HG02840 (cell line): ENCODE results near the gene PRCC.
"Not testable (repeated sequence)": the region's sequence is repeated elsewhere in the genome, so short reads cannot be mapped to it uniquely, and the experiment has no call there.

ENCODE experiments used
- ATAC-seq: cut with Tn5 transposase; IDR thresholded peaks from one replicate; pipeline ENCODE4 v1.9.1; 2021; ENCODE audit warnings: mild to moderate bottlenecking, moderate library complexity, moderate number of reproducible peaks; ENCODE audit not compliant: unreplicated experiment, low FRiP score

PRCC gene

DNA sequence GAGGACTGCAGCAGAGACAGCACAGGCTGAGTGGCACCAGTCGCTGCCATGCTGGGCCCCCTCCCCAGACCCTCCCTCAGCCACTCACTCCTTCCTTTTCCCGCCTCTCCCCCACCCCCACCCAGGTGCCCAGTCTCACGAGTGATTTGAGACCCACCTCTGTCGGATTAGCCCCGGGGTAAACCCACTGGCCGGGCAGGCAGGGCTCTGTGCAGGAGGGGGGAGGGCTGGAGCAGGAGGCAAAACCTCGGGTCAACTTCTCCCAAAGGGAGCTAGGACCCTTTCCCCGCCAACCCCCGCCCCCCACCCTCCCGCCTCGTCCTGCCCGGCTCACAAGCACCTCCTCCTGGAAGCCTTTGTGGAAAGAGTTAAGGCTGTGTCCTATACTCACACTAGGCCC lies 23.0 kb upstream of the PRCC start:
- ATAC-seq = no peak

DNA sequence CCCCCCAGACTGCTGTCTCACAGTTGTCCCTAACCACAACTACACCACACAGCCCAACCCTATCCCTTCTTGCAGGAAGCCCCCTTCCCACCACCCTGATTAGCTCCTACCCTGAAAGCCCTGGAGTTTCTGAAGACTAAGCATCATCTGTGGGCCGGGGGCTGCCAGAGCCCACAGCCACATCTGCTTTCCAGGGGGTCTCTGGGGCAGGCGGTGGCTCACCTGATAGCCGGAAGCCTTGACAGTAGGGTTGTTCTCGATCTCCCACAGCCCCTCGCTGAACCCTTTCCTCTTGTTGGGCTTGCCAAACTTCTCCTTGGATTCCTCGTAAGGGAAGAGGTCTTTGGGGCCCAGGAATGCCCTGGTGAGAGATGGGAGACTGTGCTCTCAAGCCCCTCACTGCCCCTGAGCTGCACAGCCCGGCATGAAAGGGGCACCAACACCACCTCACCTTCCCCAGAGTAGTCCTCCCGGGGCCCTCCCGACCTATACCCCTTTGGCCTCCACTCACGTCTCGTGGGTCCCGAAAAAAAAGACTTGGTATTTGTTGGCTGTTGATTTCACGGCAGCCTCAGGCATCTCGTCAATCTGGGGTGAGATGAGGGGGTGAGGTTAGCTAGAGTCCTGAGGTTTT lies 22.4 kb upstream of the PRCC start:
- no peak for ATAC-seq

DNA sequence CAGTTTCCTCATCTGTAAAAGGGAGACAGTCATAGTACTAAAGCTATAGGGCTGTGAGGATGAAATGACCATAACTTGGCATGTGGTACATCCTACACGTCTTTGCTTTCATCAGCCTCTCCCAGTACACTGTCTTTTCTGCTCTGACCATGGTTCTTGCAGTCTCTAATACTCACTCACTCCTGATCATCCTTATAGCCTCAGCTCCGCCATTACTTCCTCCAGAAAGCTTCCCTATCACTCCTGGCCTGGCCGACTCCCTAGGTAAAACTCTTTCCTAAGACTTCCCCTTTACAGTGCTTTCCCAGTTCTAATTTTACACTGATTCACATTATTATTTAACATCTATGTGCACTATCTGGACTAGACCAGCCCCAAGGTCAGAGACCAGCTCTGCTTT lies 21.5 kb upstream of the PRCC start:
- no peak for ATAC-seq

DNA sequence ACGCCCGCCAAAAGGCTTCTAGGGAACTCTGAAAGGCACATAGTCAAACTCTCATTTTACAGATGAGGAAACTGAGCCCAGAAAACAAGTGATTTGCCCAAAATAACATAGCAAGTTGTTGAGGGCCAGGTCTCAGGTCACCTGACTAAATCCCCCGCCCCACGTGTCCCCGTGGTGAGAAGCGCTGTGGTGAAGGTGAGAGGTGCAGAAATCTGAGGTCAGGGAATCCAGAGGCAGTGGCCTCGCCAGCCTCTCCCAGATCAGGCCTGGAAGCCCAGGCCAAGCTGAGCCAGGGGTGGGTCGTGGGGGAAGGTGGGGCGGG lies 21.0 kb upstream of the PRCC start:
- ATAC-seq = no peak

DNA sequence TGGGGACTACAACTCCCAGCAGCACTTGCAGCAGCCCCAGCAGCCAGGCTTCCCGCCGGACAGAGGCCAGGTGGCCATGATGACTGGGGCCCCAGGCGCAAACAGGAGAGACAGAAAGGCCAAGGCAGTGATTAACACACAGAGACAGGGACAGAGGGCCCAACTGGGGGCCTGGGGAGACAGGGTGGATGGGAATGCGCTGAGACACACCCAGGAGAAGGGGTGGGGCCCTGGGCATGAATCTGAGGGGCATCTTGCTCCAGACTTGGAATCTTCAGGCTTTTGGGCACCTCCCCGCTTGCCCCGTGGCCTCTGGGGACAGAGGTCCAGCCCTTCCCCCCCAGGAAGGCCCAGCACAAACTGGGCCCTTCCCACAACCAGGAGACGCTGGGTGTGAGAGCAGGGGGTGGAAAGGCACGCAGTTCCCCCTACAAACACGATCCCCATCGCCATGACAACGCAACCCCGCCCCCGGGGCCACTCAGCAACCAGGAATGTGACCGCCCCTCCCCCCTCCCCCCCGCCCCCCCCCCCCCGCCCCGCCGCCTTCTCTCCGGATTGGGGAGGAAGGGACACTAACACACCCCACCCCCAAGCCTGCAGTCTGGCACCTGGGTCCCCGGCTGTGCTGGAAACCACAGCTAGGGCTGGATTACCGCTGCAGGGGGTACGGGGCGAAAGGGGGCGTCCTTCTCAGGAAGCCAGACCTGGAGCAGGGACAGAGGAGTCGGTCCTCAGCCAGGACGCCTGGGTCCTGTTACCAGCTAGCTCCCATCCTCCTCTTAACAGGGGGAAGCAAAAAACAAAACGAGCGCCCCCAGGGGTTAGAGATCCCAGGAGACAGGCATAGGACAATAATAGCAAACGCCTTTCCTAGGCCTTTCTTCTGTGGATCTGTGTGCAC lies 20.4 kb upstream of the PRCC start:
- no peak for ATAC-seq

DNA sequence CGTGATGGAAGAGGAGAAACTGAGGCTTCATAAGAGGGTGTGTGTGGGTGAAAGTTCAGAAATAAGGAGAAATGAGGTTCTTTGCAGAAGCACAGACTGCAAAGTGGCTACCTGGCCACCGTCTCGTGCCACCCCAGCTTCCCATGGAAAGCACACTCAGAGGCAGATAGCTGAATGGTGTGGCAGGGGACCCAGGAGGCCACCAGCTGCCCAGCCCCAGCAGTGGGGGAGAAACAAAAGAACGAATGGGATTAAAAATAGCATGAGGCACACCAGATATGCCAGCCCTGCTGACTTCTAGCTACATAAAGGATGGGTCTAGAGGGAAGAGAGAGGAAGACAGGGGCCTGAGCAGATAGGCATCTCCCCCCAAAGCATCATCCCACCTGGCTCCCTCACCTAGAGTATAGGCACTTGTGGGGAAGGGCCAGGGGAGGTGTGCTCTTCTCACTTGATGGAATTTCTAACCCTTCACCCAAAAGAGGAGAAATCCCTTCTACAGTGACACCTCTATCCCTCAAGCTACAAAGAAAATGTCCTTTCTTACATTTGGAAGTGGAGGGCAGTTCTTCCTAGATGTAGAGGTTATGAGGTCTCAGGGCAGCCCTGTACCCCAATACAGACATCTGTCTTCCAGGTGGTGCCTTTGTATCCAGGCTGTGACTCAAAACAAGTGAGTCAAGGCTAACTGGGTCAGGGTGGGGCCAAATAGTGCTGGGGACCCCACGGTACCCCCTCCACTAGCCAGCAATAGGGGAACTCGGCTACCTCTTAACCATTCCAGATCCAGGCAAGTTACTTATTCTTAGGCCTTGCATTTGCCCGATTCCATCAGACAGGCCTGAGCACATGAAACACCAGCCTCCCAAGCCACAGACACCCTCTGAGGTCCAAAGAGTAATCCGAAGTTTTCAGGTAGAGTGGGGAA lies 19.3 kb upstream of the PRCC start:
- no peak for ATAC-seq

DNA sequence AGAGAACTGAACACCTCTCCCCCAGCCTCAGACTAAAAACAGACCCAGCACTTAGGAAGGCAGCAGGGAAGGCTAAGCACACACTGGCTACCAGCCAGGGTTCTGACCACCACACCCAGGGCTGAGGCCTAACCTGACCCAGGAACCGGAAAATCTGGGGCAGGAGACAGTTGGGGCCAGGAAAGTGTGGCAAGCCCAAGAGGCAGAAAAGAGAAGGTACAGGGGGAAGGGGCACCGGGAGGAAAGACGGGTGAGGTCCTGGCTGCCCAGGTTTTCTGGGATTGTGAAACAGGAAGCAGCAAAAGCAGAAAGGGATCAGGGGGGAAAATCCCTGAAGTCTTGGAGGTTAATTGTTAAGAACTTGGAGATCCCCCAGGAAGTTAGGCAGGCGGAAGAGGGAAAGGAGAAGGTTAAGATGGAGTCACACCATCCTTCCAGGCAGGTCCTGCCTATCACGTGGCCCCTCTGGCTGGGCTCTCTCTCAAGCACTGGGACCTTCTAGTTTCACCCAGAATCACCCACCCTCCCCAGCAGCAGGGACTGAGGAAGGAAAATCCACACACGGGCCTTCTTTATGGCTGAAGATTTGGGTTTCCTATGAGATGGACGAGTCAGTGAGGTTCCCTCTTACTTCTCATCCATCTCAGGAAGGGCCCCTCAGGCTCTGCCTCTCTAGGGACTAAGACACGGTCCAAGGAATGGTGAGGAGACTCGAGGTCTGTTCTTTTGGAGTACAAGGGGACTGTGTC lies 18.5 kb upstream of the PRCC start:
- no peak for ATAC-seq

DNA sequence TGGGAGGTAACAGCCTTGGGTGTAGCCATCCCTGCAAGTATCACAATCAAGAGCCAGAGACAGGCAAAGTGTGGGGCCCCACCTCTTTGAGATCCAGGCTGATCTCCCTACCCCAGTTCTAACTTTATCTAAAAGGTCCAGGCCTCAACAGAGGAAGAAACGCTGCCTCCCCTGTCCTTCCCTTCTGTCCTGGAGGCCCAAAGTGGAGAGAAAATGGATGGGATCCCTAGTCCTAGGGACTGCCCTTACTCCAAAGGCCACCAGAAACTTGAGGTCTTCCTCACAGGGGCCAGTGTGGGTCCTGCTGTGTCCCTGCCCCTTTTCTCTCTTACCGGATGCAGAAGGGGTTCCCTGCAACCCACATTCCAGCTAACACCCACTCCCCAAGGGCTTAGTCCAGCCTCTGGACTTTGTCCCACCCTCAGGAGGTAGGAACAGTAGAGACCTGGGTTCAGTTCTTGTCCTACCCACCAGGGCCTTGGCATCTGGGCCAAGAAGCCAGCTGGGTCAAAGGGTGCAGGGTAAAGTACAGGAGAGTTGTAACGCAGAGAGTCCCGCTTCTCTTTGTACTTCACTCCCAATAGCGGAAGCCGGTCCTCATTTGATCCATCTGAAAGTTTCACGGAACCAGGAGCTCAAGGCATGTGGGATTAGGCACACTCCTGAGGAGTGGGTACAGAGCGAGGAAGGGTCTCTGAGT lies 17.8 kb upstream of the PRCC start:
- no peak for ATAC-seq

DNA sequence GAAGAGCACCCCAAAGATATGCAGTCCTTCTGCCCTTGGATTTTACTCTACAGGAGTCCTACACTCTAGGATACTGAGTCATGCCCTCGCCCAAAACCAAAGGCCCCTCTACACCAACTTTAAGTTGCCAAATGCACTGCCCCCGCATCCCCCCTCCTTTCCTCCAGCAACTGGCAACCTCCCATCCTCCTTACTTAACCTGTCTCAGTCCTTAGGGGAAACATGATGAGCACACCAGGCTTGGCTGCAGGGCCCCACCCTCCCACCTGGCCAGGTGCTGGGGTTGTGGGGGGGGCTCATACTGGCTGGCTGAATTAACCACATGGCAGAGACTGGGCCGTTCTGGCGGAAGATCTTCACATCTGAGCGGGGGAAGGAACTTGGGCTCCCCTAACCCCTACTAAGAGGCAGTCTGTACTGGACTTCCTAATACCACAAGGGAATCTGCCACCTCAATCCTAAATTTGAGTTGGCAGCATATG lies 17.1 kb upstream of the PRCC start:
- no peak for ATAC-seq

DNA sequence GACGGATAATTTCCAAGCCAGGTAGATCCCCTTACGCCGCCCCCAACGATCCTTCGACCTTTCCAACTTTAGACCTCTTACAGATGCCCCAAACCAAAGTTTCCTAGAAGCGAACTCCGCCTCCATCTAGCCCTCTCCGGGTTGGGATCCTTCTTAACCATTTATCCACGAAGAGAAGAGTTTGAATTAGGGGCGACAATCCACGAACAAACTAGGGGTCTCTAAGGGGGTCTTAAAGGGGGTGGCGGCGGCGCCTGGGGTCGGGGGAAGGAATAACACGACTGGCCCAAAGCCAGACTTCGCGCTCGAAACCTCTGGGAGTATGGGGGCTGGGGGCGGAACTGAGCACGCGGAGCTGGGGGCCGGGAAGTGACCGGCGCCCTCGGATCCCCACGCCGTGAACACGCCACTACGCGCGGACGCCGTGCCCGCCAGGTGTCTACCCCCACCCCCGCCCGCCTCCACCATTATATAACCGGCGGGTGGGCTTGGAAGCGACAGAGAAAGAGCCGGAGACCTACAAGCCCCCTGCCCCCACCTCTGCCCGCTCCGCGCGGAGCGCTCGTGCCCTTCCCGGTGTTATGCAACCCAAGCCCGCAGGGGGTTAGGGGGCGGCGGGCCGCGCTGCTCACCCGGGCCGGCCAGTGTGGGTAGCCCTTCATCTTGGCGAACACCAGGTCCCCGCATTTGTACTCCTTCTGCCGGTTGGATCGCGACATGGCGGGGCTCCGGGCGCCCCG lies 16.5 kb upstream of the PRCC start:
- no peak for ATAC-seq

DNA sequence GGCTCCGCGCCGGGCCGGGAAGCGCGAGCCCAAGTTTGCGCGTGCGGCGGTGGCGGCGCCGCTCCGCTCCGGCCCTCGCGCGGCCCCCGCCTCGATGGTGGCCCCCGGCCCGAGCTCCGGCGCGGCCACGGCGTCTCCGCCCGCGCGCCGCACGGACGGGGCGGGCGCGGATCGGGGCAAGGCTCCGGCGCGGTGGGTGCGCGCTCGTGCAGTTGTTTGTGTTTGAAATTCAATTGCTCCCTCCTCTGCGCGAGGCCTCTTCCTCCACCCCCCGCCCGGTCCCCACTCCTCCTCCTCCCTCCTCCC lies 15.9 kb upstream of the PRCC start, which contains the start of gene HDGF:
HDGF (minus strand) TSS at position 225 of the 306 bp plus-strand sequence. CDS start 246 bp downstream, outside the sequence.
- ATAC-seq = no peak

DNA sequence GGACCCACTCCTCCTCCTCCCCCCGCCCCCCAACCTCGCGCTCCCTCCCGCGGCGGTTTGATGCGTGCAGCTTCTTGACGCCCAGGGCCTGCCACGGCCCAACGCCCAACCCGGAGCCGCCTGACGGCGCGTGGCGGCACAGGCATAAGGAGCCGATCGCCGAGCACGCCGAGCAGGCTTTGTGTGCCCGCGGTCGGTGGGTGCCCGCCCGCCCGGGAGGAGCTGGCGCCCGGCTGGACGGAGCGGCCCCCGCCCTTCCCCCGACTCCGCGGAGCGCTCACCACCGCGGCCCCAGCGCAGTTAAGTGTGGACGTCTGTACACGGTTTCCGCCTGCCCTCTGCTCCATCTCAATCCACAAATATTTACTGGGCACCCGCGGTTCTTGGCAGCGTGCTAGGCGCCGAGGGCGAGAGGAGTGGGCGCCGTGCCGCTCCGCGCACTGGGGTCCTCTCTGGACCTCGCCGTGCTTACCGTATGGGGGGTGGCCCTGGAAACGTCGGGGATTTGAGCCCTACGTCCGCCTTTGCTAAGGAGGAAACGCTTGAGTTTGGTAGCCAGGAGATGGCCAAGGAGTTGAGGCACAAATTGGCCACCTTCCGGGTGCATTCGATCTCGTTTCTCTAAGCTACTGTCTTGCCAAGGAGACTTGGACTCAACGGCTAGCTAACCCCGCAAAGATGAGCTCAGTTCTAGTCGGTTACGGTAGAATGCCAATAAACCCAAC lies 15.4 kb upstream of the PRCC start:
- ATAC-seq = no peak

DNA sequence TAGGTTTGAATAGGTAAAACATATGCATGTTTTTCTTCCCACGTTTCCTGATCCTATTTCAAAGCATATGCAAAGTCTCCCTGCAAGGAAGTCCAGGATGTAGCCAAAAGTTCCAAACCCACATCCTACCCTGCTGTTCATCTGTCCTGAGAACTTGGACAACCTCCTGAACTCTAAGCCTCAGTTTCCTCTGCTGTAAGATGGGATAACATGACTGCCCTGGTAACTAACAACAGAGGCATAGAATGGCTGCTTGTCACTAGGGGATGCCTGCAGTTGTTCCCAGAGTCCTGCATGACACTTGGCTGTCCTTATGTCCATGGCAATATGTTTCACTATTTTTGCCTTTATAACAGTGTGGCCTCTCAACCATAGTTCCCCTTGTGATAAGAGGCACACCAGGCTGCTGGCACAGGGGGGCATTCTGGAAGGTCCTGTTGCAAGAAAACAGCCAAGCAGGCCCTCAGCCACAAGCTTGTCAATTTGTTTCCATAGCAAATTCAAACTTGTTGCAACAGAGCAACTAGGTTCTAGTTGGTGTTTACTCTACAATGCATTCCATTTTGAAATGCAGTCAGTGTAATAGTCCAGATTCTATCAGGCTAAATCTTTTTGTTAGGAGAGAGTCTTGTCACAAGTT lies 14.4 kb upstream of the PRCC start:
- ATAC-seq = no peak

DNA sequence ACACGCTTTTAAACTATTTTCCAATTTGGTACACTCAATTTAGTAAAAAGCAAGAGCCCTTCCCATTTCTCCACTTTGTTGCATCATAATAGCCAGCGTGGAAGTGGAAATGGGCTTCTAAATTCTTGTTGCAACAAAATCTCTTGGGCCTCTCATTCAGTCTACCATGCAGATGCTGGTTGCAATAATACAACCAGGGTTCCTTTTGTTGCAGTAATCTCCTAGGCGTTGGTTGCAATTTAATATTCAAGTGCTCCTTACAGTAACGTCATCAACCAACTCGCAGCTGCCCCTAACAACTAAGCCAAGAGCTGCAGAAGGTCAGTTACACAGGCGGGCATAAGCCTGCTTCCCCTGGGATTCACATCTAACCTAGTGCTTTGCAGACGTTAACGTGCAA lies 13.1 kb upstream of the PRCC start:
- no peak for ATAC-seq

DNA sequence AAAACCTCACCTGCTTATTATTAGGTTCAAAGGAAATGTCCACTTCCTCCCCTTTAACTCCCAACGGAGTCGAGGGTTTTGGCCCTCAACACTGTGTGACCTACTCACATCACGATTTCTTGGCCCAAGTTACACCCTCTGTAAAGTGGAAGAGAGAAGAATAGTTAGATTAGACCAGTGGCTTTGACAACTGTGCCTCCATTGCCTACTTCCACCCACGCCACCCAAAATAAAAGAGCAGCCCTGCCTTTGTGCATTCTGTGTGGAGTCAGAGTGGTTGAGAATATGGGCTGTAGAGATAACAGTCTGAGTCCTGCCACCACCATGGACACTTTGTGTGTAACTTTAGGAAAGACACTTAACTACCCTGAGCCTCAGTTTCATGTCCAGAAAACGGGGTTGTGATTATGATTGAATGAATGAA lies 11.8 kb upstream of the PRCC start:
- ATAC-seq = no peak

DNA sequence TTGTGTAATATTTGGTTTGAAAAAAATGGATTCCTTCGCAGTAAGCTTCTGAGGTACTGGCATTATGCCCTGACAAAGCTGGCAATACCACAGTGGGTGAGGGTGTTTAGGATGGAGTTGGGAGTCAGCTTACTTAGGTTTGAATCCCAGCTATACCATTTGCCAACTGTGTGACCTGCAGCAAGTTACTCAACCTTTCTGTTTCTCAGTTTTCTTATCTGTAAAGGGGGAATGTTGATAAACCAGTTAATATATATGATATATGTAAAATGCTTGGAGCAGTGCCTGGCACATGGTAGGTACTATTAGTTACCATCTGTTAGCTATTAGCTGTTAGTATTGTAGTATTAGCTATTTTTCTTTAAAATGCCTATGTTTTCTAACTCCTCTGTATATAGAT lies 11.0 kb upstream of the PRCC start:
- ATAC-seq = no peak

DNA sequence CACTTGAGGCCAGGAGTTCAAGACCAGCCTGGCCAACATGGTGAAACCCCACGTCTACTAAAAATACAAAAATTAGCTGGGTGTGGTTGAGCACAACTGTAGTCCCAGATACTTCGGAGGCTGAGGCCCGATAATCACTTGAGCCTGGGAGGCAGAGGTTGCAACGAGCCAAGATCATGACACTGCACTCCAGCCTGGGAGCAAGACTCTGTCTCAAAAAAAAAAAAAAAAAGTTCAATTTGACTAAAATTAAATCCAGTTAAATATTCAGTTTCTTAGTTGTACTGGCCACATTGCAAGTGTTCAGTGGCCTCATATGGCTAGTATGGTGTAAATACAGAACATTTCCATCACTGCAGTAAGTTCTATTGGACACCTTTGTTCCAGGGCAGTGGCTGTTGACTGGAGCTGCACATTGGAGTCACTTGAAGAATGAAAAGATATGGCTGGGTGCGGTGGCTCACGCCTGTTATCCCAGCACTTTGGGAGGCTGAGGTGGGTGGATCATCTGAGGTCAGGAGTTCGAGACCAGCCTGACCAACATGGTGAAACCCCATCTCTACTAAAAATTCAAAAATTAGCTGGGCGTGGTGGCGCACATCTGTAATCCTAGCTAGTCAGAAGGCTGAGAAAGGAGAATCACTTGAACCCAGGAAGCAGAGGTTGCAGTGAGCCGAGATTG lies 9.6 kb upstream of the PRCC start:
- not testable (repeated sequence) for ATAC-seq
